ENCODE measurements around the gene CD22. TPM values are rescaled to one million over a fixed set of nuclear protein-coding genes. Genes with fewer than 3 reads are reported as not detected.

Gene CD22
- total RNA-seq, 3 donors from 2014 or later (not counting 1 experiment from before 2014, with no cell fraction given) = 4.3 to 7.0 (median 6.0) TPM

DNA sequence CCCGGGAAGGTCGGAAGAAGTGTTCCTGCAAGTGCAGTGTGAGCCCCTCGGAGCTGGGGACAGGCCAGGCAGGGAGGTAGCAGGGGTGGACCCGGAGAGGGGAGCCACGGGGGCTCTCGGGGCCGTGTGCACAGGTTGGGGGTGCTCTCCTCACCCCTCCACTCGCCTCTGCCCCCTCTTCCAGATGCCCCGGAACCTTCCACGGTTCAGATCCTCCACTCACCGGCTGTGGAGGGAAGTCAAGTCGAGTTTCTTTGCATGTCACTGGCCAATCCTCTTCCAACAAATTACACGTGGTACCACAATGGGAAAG, 9.0 kb downstream of the CD22 start:
- Mint-ChIP-seq H3K4me3 (no peak overlapping the region), H3K4me1 (no peaks in the 10 kb centered on the region), H3K27ac (no peak overlapping the region), H3K36me3 (no peaks in the 10 kb centered on the region), H3K27me3 (ENCODE audit: low read depth in 2 of 2) (peaks cover 0 to 8% of the 10 kb centered on the region in 2 donors), H3K9me3 (no peaks in the 10 kb centered on the region)
- intact Hi-C loops (cut with micrococcal nuclease) = no loop called here
- Histone ChIP-seq H3K27ac (ENCODE audit: low read length) (no peak overlapping the region), H3K4me1 (ENCODE audit: control insufficient read depth, insufficient read depth, low read length) (peaks cover 8% of the 10 kb centered on the region), H3K4me3 (ENCODE audit: low read length) (no peak overlapping the region), H3K27me3 (ENCODE audit: control insufficient read depth, insufficient read depth, low read length) (no peaks in the 10 kb centered on the region), H3K9me3 (ENCODE audit: control insufficient read depth, insufficient read depth, low read length) (no peaks in the 10 kb centered on the region), H3K36me3 (ENCODE audit: control insufficient read depth, insufficient read depth, low read length) (no peaks in the 10 kb centered on the region)
- WGBS (ENCODE audit: insufficient coverage) = 93% methylated on average over 12 of the region's 13 CpGs
- ATAC-seq = no peak
- TF ChIP-seq, protein P1, sequence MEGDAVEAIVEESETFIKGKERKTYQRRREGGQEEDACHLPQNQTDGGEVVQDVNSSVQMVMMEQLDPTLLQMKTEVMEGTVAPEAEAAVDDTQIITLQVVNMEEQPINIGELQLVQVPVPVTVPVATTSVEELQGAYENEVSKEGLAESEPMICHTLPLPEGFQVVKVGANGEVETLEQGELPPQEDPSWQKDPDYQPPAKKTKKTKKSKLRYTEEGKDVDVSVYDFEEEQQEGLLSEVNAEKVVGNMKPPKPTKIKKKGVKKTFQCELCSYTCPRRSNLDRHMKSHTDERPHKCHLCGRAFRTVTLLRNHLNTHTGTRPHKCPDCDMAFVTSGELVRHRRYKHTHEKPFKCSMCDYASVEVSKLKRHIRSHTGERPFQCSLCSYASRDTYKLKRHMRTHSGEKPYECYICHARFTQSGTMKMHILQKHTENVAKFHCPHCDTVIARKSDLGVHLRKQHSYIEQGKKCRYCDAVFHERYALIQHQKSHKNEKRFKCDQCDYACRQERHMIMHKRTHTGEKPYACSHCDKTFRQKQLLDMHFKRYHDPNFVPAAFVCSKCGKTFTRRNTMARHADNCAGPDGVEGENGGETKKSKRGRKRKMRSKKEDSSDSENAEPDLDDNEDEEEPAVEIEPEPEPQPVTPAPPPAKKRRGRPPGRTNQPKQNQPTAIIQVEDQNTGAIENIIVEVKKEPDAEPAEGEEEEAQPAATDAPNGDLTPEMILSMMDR (IDR thresholded peaks at IDR 0.05) = no peak
- DNase-seq = no peak

DNA sequence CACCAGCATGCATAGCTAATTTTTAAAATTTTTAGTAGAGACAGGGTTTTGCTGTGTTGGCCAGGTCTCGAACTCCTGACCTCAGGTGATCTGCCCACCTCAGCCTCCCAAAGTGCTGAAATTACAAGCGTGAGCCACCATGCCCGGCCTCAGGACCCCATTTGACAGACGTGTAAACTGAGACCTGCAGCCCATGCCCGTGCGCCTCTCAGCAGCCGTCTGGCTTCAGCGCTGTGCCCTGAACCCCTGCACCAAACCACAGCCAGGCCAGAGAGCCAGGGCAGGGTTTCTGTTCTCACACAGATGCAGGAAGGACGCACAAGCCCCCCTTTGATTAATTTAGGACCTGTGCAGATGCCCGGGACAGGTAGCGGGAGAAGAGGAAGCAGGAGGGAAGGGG, 11.4 kb downstream of the CD22 start:
- Mint-ChIP-seq H3K4me1 (no peaks in the 10 kb centered on the region), H3K27me3 (ENCODE audit: low read depth in 2 of 2) (peaks cover 0 to 2% of the 10 kb centered on the region in 2 donors), H3K27ac (no peak overlapping the region), H3K36me3 (no peaks in the 10 kb centered on the region), H3K4me3 (no peak overlapping the region), H3K9me3 (no peaks in the 10 kb centered on the region)
- H3K4me1 ChIP-seq (ENCODE audit: control insufficient read depth, insufficient read depth, low read length) = no peaks in the 10 kb centered on the region
- H3K9me3 ChIP-seq (ENCODE audit: control insufficient read depth, insufficient read depth, low read length) = no peaks in the 10 kb centered on the region
- 92% methylated on average over 11 of the region's 11 CpGs for WGBS (ENCODE audit: insufficient coverage)
- H3K27me3 ChIP-seq (ENCODE audit: control insufficient read depth, insufficient read depth, low read length) = no peaks in the 10 kb centered on the region
- H3K36me3 ChIP-seq (ENCODE audit: control insufficient read depth, insufficient read depth, low read length) = no peaks in the 10 kb centered on the region
- ATAC-seq = no peak
- no peak overlapping the region for H3K4me3 ChIP-seq (ENCODE audit: low read length)
- no peak overlapping the region for H3K27ac ChIP-seq (ENCODE audit: low read length)
- intact Hi-C loops (cut with micrococcal nuclease) = no loop called here
- TF ChIP-seq, protein P1 (IDR thresholded peaks at IDR 0.05) = no peak
- DNase-seq = no peak

DNA sequence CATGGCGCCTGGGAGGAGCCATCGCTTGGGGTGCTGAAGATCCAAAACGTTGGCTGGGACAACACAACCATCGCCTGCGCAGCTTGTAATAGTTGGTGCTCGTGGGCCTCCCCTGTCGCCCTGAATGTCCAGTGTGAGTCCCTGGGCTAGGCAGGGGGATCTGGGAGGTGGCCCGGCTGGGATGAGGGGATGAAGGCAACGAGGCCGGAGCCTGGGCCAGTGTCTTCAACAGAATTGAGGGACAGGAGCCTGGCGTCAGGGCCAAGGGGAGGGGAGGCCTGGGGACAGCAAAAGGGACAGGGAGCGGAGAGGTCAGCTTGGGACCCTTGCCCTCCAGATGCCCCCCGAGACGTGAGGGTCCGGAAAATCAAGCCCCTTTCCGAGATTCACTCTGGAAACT, 12.0 kb downstream of the CD22 start:
- Mint-ChIP-seq H3K9me3 (no peaks in the 10 kb centered on the region), H3K36me3 (no peaks in the 10 kb centered on the region), H3K27me3 (ENCODE audit: low read depth in 2 of 2) (peaks cover 0 to 8% of the 10 kb centered on the region in 2 donors), H3K4me3 (no peak overlapping the region), H3K27ac (no peak overlapping the region), H3K4me1 (peaks cover 0 to under 1% of the 10 kb centered on the region in 2 donors)
- Histone ChIP-seq H3K4me1 (ENCODE audit: control insufficient read depth, insufficient read depth, low read length) (peaks cover 5% of the 10 kb centered on the region), H3K27ac (ENCODE audit: low read length) (no peak overlapping the region), H3K9me3 (ENCODE audit: control insufficient read depth, insufficient read depth, low read length) (no peaks in the 10 kb centered on the region), H3K27me3 (ENCODE audit: control insufficient read depth, insufficient read depth, low read length) (no peaks in the 10 kb centered on the region), H3K36me3 (ENCODE audit: control insufficient read depth, insufficient read depth, low read length) (no peaks in the 10 kb centered on the region), H3K4me3 (ENCODE audit: low read length) (no peak overlapping the region)
- intact Hi-C loops (cut with micrococcal nuclease) = no loop called here
- DNase-seq (no peak), ATAC-seq (no peak)
- TF ChIP-seq, protein P1 (IDR thresholded peaks at IDR 0.05) = no peak
- WGBS (ENCODE audit: insufficient coverage) = 91% methylated on average over 16 of the region's 16 CpGs

DNA sequence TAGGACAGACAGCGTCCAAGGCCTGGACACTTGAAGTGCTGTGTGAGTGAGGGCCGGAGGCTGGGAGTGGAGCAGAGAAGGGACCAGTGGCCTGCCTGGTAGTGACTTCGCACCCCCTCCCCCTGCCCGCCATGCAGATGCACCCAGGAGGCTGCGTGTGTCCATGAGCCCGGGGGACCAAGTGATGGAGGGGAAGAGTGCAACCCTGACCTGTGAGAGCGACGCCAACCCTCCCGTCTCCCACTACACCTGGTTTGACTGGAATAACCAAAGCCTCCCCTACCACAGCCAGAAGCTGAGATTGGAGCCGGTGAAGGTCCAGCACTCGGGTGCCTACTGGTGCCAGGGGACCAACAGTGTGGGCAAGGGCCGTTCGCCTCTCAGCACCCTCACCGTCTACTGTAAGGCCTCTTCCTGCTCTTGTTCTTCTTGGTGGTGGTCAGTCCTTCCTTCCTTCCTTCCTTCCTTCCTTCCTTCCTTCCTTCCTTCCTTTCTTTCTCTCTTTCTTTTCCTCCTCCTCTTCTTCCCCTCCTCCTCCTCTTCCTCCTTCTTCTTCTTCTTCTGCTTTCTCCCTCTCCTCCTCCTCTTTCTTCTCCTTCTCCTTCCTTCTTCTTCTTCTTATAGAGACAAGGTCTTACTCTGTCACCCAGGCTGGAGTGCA, 12.7 kb downstream of the CD22 start:
- TF ChIP-seq, protein P1 (IDR thresholded peaks at IDR 0.05) = no peak
- intact Hi-C loops (cut with micrococcal nuclease) = no loop called here
- no peaks in the 10 kb centered on the region for H3K36me3 Mint-ChIP-seq
- ATAC-seq (no peak), DNase-seq (no peak)
- Histone ChIP-seq H3K36me3 (ENCODE audit: control insufficient read depth, insufficient read depth, low read length) (no peaks in the 10 kb centered on the region), H3K9me3 (ENCODE audit: control insufficient read depth, insufficient read depth, low read length) (no peaks in the 10 kb centered on the region), H3K4me3 (ENCODE audit: low read length) (no peak overlapping the region), H3K27me3 (ENCODE audit: control insufficient read depth, insufficient read depth, low read length) (no peaks in the 10 kb centered on the region), H3K27ac (ENCODE audit: low read length) (no peak overlapping the region), H3K4me1 (ENCODE audit: control insufficient read depth, insufficient read depth, low read length) (peaks cover 12% of the 10 kb centered on the region)
- no peak overlapping the region for H3K27ac Mint-ChIP-seq
- H3K4me1 Mint-ChIP-seq = peaks cover 3 to 7% of the 10 kb centered on the region in 2 donors
- no peak overlapping the region for H3K4me3 Mint-ChIP-seq
- no peaks in the 10 kb centered on the region for H3K9me3 Mint-ChIP-seq
- H3K27me3 Mint-ChIP-seq (ENCODE audit: low read depth in 2 of 2) = peaks cover 4 to 10% of the 10 kb centered on the region in 2 donors
- WGBS (ENCODE audit: insufficient coverage) = 79% methylated on average over 13 of the region's 14 CpGs
